KMS-11 (cell line): ENCODE results near the gene CTSK.
"Not testable (repeated sequence)": the region's sequence is repeated elsewhere in the genome, so short reads cannot be mapped to it uniquely, and the experiment has no call there.

Experiments used
- H2AFZ ChIP-seq: fragments of 200-600 bp; sonication (generic); 2 replicates; pipeline ENCODE4 v1.6.1; 2016; ENCODE audit warnings: antibody characterized with exemption, mixed run types, low read depth
- H3K27ac ChIP-seq: fragments of 200-600 bp; sonication (generic); 2 replicates; pipeline ENCODE4 v1.6.1; 2016; ENCODE audit warnings: mild to moderate bottlenecking, mixed run types
- H3K27me3 ChIP-seq: fragments of 200-600 bp; sonication (generic); 2 replicates; pipeline ENCODE4 v1.6.1; 2017; ENCODE audit warnings: mild to moderate bottlenecking, low read depth, mixed run types, moderate library complexity; ENCODE audit not compliant: insufficient read depth
- H3K36me3 ChIP-seq: fragments of 200-600 bp; sonication (generic); 2 replicates; pipeline ENCODE4 v1.6.1; 2017; ENCODE audit warnings: mild to moderate bottlenecking, mixed run types; ENCODE audit not compliant: insufficient read depth
- H3K4me1 ChIP-seq: fragments of 200-600 bp; sonication (generic); 2 replicates; pipeline ENCODE4 v1.6.1; 2016; ENCODE audit warnings: mild to moderate bottlenecking, low read depth, mixed run types; ENCODE audit not compliant: poor library complexity, severe bottlenecking
- H3K4me2 ChIP-seq: fragments of 200-600 bp; sonication (generic); 2 replicates; pipeline ENCODE4 v1.7.0; 2016; ENCODE audit warnings: mild to moderate bottlenecking, mixed run types
- H3K4me3 ChIP-seq: fragments of 200-600 bp; sonication (generic); IDR thresholded peaks from 2 replicates; pipeline ENCODE4 v1.6.1; 2017; ENCODE audit warnings: low read depth, low read length, mixed read lengths; ENCODE audit not compliant: insufficient read depth
- H3K79me2 ChIP-seq: fragments of 200-600 bp; sonication (generic); 2 replicates; pipeline ENCODE4 v1.6.1; 2016; ENCODE audit warnings: low read depth, mixed run types; ENCODE audit not compliant: insufficient read depth
- H3K9ac ChIP-seq: fragments of 200-600 bp; sonication (generic); 2 replicates; pipeline ENCODE4 v1.6.1; 2016; ENCODE audit warnings: mild to moderate bottlenecking, mixed run types
- H4K20me1 ChIP-seq: fragments of 200-600 bp; sonication (generic); 2 replicates; pipeline ENCODE4 v1.6.1; 2016; ENCODE audit warnings: mild to moderate bottlenecking, mixed run types; ENCODE audit not compliant: insufficient read depth
- CTCF ChIP-seq: fragments of 200-600 bp; sonication (generic); conservative IDR thresholded peaks from 2 replicates; pipeline ENCODE4 v1.6.1; 2017; ENCODE audit warnings: low read depth, mild to moderate bottlenecking, antibody characterized with exemption, low read length, moderate library complexity, mixed read lengths

Gene CTSK

GRCh38 chr1:150808121-150808520, at the start of gene CTSK:
Gene CTSK (minus strand): TSS chr1:150808260. CDS start chr1:150806805, 1,455 bp downstream.
- no peak for TF ChIP-seq CTCF
- Histone ChIP-seq H3K4me3 (no peak within 1 kb of the TSS), H3K4me2 (no peak within 1 kb of the TSS)

GRCh38 chr1:150852734-150853133, 44.7 kb upstream of the CTSK start:
- H3K36me3 ChIP-seq, H2AFZ ChIP-seq, H3K27me3 ChIP-seq, H4K20me1 ChIP-seq, H3K79me2 ChIP-seq, H3K9ac ChIP-seq, H3K27ac ChIP-seq, H3K4me2 ChIP-seq, H3K4me1 ChIP-seq, H3K4me3 ChIP-seq: not testable (repeated sequence)

More at GRCh38 chr1:150808121-150808520, at the start of gene CTSK:
- H3K9ac ChIP-seq, result no peak within 1 kb of the TSS
- H2AFZ ChIP-seq, result no peak within 1 kb of the TSS
- H3K4me1 ChIP-seq, result no peaks in the 10 kb centered on the region
- H3K27ac ChIP-seq, result no peak within 1 kb of the TSS
- H3K36me3 ChIP-seq, result no peaks in the 10 kb centered on the region
- no peaks in the 10 kb centered on the region for H3K27me3 ChIP-seq
- H4K20me1 ChIP-seq, result no peaks in the 10 kb centered on the region
- H3K79me2 ChIP-seq, result no peaks in the 10 kb centered on the region

- not testable (repeated sequence) for H4K20me1 ChIP-seq, H3K79me2 ChIP-seq, H3K27ac ChIP-seq, H3K27me3 ChIP-seq, H3K4me3 ChIP-seq, H3K9ac ChIP-seq, H2AFZ ChIP-seq, H3K36me3 ChIP-seq, H3K4me2 ChIP-seq
- H3K4me1 ChIP-seq, result peaks cover 19% of the 10 kb centered on the region
Measured at GRCh38 chr1:150850801-150851362, 42.8 kb upstream of the CTSK start.

- Histone ChIP-seq H3K27ac (peak overlapping the region; percentile 10; the same call in 1 of the 2 replicates), H3K4me2 (peak overlapping the region; percentile 33; the same call in 1 of the 2 replicates), H4K20me1 (no peaks in the 10 kb centered on the region), H3K4me3 (no peak overlapping the region), H3K36me3 (no peaks in the 10 kb centered on the region), H3K27me3 (no peaks in the 10 kb centered on the region), H2AFZ (no peak overlapping the region), H3K9ac (no peak overlapping the region), H3K4me1 (peaks cover 20% of the 10 kb centered on the region), H3K79me2 (no peaks in the 10 kb centered on the region)
- TF ChIP-seq CTCF, result no peak
Measured at GRCh38 chr1:150846473-150847146, 38.5 kb upstream of the CTSK start.

- TF ChIP-seq CTCF, result no peak
- Histone ChIP-seq H4K20me1 (no peaks in the 10 kb centered on the region), H3K36me3 (no peaks in the 10 kb centered on the region), H3K9ac (no peak overlapping the region), H3K4me3 (no peak overlapping the region), H3K4me1 (peaks cover 20% of the 10 kb centered on the region), H3K4me2 (no peak overlapping the region), H3K27me3 (no peaks in the 10 kb centered on the region), H3K79me2 (no peaks in the 10 kb centered on the region), H2AFZ (no peak overlapping the region), H3K27ac (no peak overlapping the region)
Measured at GRCh38 chr1:150843474-150843873, 35.4 kb upstream of the CTSK start.
